ENCODE results near the gene TSPAN18. TPM values are rescaled to one million over a fixed set of nuclear protein-coding genes. Genes with fewer than 3 reads are reported as not detected.

The TSPAN18 gene
- total RNA-seq, 4 donors from 2014 or later = 6.7 to 13.1 (median 7.9) TPM

DNA sequence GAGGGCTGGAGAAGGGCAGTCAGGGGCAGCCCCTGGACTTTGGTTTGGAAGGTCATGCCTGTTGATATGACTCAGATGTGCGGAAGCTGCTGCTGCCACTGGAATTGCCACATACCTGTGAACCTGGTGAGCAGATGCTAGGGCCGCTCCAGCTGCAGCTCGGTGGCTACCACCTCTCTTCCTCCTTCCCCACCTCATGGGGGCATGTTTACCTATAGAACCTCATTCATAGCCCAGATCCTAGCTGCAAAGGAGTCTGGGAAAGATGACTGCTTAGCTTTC is 17.5 kb upstream of the TSPAN18 start:
- Histone ChIP-seq H3K9me3 (peaks cover 0 to 12% (median 0%) of the 10 kb centered on the region in 4 donors), H3K36me3 (no peaks in the 10 kb centered on the region), H3K4me1 (peaks cover 0 to 6% (median 0%) of the 10 kb centered on the region in 4 donors), H3K4me3 (no peak overlapping the region), H3K27ac (no peak overlapping the region), H3K27me3 (no peaks in the 10 kb centered on the region)
- TF ChIP-seq EP300 (IDR thresholded peaks at IDR 0.05) = no peak
- no peak for TF ChIP-seq POLR2A (IDR thresholded peaks at IDR 0.05)
- TF ChIP-seq, protein P1, sequence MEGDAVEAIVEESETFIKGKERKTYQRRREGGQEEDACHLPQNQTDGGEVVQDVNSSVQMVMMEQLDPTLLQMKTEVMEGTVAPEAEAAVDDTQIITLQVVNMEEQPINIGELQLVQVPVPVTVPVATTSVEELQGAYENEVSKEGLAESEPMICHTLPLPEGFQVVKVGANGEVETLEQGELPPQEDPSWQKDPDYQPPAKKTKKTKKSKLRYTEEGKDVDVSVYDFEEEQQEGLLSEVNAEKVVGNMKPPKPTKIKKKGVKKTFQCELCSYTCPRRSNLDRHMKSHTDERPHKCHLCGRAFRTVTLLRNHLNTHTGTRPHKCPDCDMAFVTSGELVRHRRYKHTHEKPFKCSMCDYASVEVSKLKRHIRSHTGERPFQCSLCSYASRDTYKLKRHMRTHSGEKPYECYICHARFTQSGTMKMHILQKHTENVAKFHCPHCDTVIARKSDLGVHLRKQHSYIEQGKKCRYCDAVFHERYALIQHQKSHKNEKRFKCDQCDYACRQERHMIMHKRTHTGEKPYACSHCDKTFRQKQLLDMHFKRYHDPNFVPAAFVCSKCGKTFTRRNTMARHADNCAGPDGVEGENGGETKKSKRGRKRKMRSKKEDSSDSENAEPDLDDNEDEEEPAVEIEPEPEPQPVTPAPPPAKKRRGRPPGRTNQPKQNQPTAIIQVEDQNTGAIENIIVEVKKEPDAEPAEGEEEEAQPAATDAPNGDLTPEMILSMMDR (IDR thresholded peaks at IDR 0.05) = no peak
- 93 to 98% methylated on average over 3 of the region's 3 CpGs for WGBS, 2 donors
- no peak for DNase-seq (ENCODE audit: low spot score in 2 of 2)

DNA sequence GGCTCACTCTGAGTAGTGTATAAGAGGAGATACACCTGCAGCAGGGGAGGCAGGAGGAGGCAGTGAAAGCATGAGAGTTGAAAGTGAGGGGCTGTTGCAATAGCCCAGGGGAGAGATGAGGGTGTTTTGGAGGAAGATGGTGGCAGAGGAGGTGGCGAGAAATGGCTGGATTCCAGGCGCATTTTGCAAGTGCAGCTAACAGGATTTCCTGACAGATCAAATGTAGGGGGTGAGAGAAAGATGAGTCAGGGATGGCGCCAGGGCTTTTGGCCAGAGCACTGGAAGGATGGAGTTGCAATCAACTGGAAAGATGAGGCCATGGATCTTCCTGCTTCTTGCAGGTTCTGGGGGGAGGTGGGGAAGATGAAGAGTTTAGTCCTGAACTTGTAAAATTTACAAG is 16.8 kb upstream of the TSPAN18 start:
- Histone ChIP-seq H3K4me3 (no peak overlapping the region), H3K9me3 (peaks cover 0 to 12% (median 0%) of the 10 kb centered on the region in 4 donors), H3K36me3 (no peaks in the 10 kb centered on the region), H3K27ac (no peak overlapping the region), H3K27me3 (no peaks in the 10 kb centered on the region), H3K4me1 (peaks cover 0 to 6% (median 0%) of the 10 kb centered on the region in 4 donors)
- TF ChIP-seq, protein P1 (IDR thresholded peaks at IDR 0.05) = no peak
- TF ChIP-seq POLR2A (IDR thresholded peaks at IDR 0.05) (no peak), EP300 (IDR thresholded peaks at IDR 0.05) (no peak)
- 82 to 87% methylated on average over 3 of the region's 3 CpGs for WGBS, 2 donors
- no peak for DNase-seq (ENCODE audit: low spot score in 2 of 2)

DNA sequence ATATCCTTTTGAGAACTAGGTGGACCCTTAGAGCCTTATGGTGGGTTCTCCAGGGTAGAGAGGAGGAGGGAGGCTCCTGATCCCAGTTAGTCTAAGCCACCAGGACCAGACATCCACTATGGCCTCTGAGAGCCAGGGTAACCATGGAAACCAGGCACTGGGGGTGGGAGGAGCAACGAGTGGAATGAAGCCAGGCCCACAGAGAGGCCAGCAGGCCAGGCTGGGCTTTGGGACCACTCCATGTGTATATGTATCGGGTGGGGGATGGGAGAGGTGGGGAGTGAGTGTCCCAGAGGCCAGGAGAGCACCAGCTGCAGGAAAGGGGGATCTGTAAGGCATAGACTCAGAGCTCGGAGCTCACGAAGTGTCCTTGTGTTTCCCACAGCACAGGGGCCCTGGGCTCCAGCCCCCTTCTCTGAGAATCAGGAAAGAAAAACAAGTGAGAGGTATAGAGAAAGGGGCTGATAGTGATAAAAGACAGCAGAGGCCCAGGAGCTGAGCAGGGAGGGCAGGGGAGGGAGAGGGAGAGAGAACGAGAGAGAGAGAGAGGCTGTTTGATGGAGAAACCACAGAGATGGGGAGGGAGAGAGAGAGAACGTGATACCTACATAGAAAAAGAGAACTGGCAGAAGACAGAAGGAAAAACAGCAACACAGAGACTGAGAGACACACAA is 15.5 kb upstream of the TSPAN18 start:
- no peak for TF ChIP-seq POLR2A (IDR thresholded peaks at IDR 0.05)
- TF ChIP-seq EP300 (IDR thresholded peaks at IDR 0.05) = no peak
- TF ChIP-seq, protein P1 (IDR thresholded peaks at IDR 0.05) = no peak
- H3K27ac ChIP-seq = no peak overlapping the region
- H3K27me3 ChIP-seq = no peaks in the 10 kb centered on the region
- peaks cover 0 to 7% (median 0%) of the 10 kb centered on the region in 4 donors for H3K4me1 ChIP-seq
- H3K36me3 ChIP-seq = no peaks in the 10 kb centered on the region
- no peak overlapping the region for H3K4me3 ChIP-seq
- H3K9me3 ChIP-seq = peaks cover 0 to 12% (median 0%) of the 10 kb centered on the region in 4 donors
- WGBS, 2 donors = 55 to 56% methylated on average over 6 of the region's 6 CpGs
- no peak for DNase-seq (ENCODE audit: low spot score in 2 of 2)

DNA sequence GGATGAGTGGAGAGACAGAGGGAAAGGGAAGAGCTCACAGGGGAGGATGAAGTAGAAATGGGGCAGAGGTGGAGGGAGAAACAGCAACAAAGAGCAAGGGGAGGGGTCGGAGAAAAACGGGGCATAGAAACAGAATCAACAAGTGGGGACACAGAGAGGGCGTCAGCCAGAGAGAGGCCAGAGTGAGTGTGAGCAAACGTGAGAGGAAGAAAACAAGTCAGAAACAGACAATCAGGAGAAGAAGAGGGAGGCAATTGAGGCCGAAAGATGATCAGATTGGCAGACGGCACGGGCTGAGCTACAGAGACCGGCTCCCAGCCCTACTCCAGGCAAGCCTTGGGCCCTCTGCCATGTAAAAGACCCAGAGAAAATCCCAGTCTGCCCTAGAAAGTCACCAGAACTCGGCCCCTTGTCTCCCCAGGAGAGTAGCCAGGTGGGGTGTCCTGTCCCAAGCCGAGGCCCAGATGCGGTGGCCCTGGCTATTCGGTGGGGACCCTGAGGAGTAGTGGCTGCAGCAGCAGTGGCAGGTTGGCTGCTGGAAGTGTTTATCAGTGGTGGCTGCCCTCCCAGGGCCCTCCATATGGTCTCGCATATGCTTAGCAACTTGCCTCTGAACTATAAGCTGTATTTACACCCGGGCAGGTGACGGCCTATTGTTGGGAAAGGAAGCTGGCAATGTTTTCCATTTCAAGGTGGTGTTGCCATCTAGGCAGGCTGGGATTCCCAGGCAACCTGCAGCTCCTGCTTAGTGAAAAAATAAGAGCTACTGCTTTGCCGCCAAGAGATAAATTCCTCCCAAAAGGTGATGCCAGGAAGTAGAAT is 14.8 kb upstream of the TSPAN18 start:
- Histone ChIP-seq H3K9me3 (peaks cover 0 to 9% (median 0%) of the 10 kb centered on the region in 4 donors), H3K27ac (no peak overlapping the region), H3K4me1 (peaks cover 0 to 14% (median 2%) of the 10 kb centered on the region in 4 donors), H3K36me3 (no peaks in the 10 kb centered on the region), H3K27me3 (no peaks in the 10 kb centered on the region), H3K4me3 (no peak overlapping the region)
- no peak for DNase-seq (ENCODE audit: low spot score in 2 of 2)
- WGBS, 2 donors = 70% methylated on average over 16 of the region's 16 CpGs
- TF ChIP-seq POLR2A (IDR thresholded peaks at IDR 0.05) (no peak), EP300 (IDR thresholded peaks at IDR 0.05) (no peak)
- TF ChIP-seq, protein P1 (IDR thresholded peaks at IDR 0.05) = no peak

DNA sequence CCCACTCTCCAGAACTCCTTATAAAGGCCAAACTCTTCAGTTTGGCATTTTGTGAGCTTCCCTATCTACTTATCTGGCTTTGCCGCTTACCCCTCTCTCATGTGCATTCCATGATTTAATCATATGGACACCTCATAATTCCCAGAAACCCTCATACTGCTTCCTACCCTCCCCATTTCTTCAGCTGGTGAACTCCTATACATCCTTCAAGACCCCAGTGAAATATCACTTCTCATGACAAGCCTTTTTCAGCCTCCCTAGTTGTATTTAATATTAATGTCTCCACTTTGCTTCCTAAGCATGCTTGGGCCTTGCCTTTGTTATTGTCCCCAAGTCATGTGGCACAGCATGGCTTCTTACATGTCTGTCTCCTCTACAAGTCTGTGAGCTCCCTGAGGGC is 13.7 kb upstream of the TSPAN18 start:
- WGBS, 2 donors = 98% methylated on average over 1 of the region's 1 CpG
- Histone ChIP-seq H3K9me3 (peaks cover 0 to 6% (median 0%) of the 10 kb centered on the region in 4 donors), H3K4me1 (peaks cover 0 to 14% (median 4%) of the 10 kb centered on the region in 4 donors), H3K27me3 (no peaks in the 10 kb centered on the region), H3K36me3 (no peaks in the 10 kb centered on the region), H3K27ac (no peak overlapping the region), H3K4me3 (no peak overlapping the region)
- no peak for DNase-seq (ENCODE audit: low spot score in 2 of 2)
- TF ChIP-seq EP300 (IDR thresholded peaks at IDR 0.05) (no peak), POLR2A (IDR thresholded peaks at IDR 0.05) (no peak)
- TF ChIP-seq, protein P1 (IDR thresholded peaks at IDR 0.05) = no peak

Data from tibial nerve (tissue), 4 donors.